ENCODE measurements around the gene SOCS6.
"Not testable (repeated sequence)": the region's sequence is repeated elsewhere in the genome, so short reads cannot be mapped to it uniquely, and the experiment has no call there.

Gene SOCS6

GRCh38 chr18:70359071-70359470 is 70.2 kb downstream of the SOCS6 start:
- DNase-seq (ENCODE audit: low read depth, low spot score) = no peak

DNA sequence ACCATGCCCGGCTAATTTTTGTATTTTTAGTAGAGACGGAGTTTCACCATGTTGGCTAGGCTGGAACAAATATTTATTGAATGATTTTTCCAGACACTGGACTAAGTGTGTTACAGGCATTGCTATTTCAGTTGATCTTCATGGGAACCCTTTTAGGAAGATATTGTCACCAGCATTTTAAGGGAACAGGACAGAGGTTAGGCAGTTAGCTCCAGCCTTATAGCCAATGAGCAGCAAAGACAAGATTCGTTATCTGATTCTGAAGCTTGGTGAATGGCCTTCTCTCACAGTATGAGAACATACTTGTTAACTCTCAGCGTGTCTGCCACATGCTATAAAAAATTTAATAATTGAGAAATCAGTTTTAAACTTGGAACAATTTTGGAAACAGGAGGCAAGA is 73.4 kb downstream of the SOCS6 start:
- no peak for DNase-seq (ENCODE audit: low read depth, low spot score)

DNA sequence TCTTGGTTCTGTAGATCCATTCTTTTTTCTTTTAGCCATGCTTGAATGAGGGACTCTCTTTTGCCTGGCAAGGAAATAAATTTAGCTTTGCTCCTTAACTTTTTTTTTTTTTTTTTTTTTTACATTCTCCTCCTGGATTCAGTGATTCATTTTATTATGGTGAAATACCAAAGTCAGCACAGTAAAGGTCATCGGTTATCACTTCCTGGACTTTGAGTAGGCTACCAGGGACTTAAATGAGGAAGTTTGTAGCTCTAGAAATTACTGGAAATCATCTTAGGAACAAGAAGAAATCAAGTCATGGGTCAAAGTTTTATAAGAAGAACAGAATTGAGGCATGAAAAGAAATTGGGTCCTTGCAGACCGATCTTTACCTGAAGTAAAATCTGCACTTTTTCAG is 75.0 kb downstream of the SOCS6 start:
- no peak for DNase-seq (ENCODE audit: low read depth, low spot score)

GRCh38 chr18:70365361-70365760 is 76.5 kb downstream of the SOCS6 start:
- no peak for DNase-seq (ENCODE audit: low read depth, low spot score)

GRCh38 chr18:70366174-70366573 is 77.3 kb downstream of the SOCS6 start:
- no peak for DNase-seq (ENCODE audit: low read depth, low spot score)

- no peak for DNase-seq (ENCODE audit: low read depth, low spot score)
These were observed 77.8 kb downstream of the SOCS6 start for GRCh38 chr18:70366670-70367069.

- DNase-seq (ENCODE audit: low read depth, low spot score) = not testable (repeated sequence)
These were observed 78.5 kb downstream of the SOCS6 start for GRCh38 chr18:70367344-70367743.

DNA sequence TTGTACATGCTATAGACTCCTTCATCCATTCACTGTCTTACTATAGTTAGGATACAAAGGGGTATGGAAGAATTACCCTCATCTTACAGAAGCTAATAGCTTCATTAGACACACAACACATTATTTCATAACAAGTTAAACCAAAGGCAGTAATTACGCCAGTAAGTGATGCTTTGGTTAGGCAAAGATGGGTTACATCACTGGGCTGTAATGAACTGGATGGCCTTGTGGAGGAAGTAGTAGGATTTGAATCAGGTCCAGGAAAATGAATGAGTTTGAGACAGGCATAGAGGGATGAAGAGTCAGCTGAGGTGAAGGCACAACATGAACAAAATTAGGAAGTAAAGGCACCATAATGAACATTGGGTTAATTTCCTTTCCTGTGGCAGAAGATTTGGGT is 80.1 kb downstream of the SOCS6 start:
- no peak for DNase-seq (ENCODE audit: low read depth, low spot score)

GRCh38 chr18:70370762-70371733 is 82.2 kb downstream of the SOCS6 start:
- no peak for DNase-seq (ENCODE audit: low read depth, low spot score)

- DNase-seq (ENCODE audit: low read depth, low spot score) = no peak
These were observed 83.1 kb downstream of the SOCS6 start for GRCh38 chr18:70371908-70372307.

DNA sequence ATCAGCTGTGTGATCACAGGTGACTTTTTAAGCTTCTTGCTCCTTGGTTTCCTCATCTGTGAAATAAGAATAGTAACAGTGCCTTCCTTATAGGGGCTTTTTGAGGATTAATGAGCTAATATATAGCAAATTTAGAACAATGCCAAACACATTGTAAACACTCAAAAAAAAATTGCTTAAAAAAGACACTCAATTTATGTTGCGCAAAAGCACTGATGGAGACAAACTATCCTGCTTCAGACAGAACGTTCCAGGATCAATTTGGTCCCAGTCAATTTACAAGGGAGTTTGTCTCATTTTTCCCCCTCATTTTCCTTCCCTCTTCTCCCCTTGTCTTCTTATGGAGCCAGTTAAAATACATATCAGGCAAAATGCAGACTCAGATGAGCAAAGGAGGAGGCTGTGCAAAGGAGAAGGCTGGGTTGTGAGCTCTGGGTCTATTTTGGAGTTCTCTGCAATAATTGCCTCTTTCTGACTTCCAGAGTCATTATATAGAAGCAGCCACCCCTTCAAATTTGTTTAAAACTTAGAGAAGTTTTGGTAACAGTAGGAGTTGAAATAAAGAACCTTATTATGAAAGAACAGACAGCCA is 83.7 kb downstream of the SOCS6 start:
- DNase-seq (ENCODE audit: low read depth, low spot score) = no peak

- DNase-seq (ENCODE audit: low read depth, low spot score) = no peak
These were observed 84.2 kb downstream of the SOCS6 start for GRCh38 chr18:70373042-70373519.

DNA sequence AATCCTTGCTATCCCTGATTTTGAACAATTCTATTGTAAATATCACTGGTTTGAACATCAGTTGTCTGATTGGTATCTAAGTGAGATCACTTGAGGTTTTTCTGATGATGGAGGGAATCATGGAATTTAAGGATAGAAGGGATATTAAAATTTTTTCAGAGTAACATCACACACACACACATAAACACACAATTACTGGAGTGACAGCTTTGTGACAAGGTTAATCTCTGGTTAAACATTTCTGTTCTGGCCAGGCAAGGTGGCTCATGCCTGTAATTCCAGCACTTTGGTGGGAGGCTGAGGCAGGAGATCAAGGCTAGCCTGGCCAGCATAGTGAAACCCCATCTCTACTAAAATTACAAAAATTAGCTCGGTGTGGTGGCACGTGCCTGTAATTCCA is 85.3 kb downstream of the SOCS6 start:
- DNase-seq (ENCODE audit: low read depth, low spot score) = no peak

GRCh38 chr18:70376137-70376913 is 87.5 kb downstream of the SOCS6 start:
- no peak for DNase-seq (ENCODE audit: low read depth, low spot score)

- no peak for DNase-seq (ENCODE audit: low read depth, low spot score)
These were observed 88.0 kb downstream of the SOCS6 start for GRCh38 chr18:70376914-70377258.

DNA sequence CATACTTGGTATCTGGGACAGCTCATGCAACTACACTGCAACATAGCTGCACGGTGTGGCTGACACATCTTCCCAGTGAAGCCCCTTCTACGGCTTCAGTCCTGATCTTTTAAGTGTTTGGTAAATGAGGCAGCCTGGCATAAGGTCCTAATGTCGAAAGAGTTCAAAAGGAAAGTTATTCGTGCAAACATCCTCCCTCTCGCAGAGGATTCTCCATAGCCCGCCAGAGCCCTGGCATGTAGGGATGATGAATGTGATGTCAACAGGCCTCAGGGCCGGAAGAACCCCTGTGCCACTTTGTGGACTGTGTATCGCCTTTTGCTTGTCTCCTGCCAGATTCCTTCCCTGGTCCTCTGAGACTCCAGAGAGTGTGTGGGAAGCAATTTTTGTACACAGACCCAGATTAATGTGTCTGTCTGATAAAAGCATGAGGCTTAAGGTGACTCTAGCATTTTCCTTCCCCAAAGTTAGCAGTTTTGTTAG is 88.5 kb downstream of the SOCS6 start:
- no peak for DNase-seq (ENCODE audit: low read depth, low spot score)

DNA sequence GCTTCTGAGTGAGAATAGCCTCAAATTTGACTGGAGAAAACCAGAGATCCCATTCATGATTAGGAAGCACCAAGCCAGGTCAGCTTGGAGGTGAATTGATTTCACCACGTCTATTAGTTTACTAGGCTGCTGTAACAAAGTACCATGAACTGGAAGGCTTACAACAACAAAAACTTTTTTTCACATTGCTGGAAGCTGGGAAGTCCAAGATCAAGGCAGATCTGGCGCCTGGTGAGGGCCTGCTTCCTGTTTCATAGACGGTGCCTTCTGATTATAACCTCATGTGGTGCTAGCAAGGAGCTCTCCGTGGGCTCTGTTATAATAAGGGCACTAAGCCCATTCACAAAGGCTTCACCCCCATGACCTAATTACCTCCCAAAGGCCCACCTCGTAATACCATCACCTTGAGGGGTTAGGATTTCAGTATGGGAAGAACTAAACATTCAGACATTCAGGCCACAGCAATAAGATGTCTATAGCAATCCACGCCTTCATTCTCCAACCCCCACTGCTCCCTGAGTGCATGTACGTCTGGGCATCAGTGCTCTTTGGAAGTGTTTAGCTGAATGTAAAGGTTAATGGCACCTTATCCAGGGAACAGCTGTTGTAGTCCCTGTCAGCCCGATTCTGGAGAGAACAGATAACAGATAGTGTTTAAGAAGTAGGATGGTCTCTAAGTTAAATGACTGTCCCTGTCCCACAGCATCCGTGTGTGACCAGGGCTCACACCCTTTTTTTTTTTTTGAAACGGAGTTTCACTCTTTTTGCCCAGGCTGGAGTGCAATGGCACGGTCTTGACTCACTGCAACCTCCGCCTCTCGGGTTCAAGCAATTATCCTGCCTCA is 89.2 kb downstream of the SOCS6 start:
- no peak for DNase-seq (ENCODE audit: low read depth, low spot score)

All from smooth muscle cell of the brain vasculature (primary cell).